Measurements from ENCODE around the gene SPIRE2.

Gene SPIRE2

GRCh38 chr16:89841275-89841674 is 13.0 kb downstream of the SPIRE2 start:
- no peak for DNase-seq

DNA sequence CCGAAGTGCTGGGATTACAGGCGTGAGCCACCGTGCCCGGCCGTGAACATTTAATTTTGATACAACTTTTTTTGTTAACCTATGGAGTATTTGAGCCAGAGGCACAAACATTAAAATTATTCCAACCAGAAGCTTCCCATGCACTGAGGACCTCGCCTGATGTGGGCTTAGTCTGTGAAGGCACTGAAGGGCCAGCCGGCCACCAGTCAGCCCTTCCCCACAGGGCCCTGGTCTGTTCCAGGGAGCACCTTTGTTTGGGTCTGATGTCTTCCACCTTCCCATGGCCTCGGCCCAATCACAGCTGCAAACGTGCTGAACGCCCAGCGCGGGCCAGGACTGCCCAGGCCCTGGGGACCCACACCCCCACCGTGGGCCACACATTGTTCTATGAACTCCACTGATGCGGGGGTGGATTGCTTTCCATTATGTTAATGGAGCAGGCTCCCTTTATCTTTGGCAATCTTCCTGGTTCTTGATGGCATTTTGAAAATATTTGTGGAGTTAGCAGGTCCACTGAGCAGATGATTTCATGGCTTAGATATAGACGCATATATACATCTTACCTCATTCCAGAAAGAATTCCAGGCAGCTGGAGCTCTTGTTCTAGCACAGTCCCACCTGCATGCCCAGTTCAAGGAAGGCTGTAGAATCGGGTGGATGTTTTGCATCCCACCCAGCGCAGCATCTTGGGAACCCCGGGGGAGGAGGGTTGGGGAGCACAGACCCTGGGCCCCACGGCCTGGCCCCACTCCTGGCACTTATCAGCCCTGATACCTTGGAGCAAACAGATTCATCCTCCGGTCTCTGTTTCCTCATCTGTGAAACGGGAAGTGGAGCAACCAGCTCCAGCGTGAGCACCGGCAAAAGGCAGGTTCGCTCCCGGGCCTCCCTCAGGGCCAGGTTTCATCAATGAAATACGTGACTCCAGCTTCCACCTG is 14.5 kb downstream of the SPIRE2 start:
- no peak for DNase-seq

DNA sequence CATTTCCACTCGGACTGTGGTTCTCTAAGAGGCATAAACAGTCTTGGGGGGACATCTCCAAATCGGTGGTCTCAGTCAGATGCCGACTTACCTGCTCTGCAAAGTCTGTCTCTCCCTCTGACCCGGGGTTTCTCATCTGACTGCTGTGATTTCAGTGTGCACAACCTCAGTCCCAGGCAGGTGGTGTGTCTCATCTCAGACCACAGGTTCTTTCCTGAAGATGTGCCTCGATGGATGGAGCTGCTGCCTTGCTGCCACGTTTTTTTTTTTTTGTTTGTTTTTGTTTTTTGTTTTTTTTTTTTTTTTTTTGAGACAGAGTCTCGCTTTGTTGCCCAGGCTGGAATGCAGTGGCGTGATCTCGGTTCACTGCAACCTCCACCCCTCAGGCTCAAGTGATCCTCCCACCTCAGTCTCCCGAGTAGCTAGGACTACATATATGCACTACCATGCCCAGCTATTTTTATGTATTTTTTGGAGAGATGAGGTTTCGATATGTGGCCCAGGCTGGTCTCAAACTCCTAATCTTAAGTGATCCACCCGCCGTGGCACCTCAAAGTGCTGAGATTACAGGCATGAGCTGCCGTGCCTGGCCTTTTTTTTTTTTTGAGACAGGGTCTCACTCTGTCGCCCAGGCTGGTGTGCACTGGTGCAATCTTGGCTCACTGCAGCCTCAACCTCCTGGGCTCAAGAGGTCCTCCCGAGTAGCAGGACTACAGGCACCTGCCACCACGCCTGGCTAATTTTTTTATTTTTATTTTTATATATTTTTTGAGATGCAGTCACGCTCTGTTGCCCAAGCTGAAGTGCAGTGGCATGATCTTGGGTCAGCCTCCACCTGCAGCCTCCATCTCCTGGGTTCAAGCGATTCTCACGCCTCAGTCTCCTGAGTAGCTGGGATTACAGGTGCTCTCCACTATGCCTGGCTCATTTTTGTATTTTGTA is 15.4 kb downstream of the SPIRE2 start:
- no peak for DNase-seq

DNA sequence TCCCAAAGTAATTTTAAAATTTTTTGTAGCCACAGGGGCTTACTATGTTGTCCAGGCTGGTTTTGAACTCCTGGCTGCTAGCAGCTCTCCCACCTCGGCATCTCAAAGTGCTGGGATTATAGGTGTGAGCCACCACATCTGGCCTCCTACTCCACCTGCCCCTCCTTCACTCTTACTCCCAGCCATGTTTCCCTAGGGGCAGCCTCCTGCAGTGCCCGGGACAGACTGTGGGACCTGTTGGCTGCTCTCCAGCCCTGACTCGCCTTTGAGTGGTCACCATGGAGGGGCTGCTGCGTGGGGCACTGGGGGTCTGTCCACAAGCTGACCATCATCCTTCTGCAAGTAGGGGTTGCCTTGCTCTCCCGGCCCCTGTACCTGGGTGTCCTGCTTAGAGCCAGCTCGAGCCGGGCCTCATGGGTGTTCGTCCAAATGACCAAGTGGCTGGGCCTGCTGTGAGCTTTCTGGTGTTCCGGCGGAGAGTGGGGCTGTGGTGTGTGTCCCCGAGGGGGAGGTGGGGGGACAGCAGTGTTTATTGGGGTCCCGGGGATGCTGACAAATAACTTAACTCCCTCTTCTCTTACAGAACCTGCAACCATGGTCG is 16.6 kb downstream of the SPIRE2 start:
- no peak for DNase-seq

DNA sequence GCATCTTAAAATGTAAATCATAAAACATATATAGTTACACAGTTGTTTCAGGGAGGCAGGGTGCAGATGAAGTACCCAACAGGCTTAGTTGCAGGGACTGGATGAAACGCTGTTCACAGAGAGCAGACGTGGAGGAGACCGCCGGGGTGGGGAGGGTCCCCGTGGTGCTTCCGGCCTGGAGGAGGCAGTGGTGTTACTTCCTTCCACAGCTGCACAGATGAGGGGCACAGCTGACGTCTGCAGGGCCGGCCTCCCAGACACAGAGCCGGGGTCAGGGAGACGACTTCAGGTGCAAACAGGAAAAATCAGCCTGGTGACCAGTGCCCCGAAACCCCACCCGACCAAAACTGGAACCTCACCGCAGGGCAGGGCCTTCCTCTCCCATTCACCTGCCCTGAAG is 17.1 kb downstream of the SPIRE2 start:
- no peak for DNase-seq

GRCh38 chr16:89847051-89847939 is 19.0 kb downstream of the SPIRE2 start:
- DNase-seq: no peak

GRCh38 chr16:89847940-89848297 is 19.6 kb downstream of the SPIRE2 start:
- no peak for DNase-seq

- no peak for DNase-seq
Observed at GRCh38 chr16:89848974-89849373, 20.7 kb downstream of the SPIRE2 start.

DNA sequence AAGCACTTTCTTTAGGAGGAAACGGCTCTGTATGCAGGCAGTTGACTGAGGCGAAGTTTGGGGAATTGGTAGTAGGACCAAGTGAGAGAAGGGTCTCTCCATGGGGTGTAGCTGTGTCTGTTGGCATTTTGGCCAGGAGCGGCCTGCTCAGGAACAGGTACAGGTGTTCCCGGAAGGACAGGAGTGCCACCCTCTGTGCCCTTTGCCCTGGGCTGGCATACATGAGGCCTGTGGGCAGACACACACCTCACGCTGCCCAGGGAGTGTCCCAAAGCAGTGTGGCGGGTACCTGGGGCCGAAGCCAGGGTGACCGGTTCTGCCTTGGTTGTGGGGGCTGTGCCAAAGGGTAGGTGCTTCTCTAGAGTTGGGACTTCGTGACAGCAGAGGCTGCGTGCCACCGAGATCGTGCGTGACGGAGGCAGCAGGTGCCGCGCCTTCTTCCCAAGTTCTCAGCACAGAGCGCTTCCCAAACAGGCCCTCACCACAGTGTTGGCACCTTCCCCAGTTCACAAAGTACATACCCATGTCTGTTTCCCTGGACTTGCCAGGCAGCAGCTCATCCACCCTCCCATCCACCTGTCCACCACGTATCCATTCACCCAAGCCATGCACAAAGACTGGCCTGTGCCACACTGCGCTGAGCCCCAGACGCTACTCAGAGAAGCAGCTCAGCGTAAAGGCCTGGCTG is 25.2 kb downstream of the SPIRE2 start:
- DNase-seq: no peak

DNA sequence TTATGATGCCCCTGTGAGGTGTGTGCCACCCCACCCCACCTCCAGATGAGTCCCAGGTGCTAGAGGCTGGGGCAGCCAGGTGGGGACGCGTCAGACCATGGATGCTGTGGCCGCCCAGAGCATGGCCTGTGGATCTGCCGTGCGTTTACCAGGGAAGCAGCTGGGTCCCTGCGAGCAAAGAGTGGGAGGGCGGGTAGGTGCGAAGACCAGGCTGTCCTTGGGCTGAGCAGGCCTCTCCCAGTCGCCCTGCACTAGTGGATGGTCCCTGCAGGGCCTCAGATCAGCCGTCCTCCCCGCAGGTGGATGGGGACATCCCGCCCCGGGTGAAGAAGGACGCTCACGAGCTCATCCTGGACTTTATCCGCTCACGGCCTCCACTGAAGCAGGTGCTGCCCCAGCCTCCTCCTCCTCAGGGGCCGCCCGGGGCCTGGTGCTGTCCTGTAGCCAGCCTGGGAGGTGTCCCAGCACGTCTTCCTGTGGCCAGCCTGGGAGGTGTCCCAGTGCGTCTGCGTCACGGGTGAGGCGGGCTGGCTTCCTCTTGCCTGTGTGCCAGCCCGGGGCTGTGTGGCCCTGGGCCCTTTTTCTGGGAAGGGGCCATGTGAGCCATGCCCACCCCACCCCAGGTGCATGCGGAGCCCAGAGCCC is 27.1 kb downstream of the SPIRE2 start:
- no peak for DNase-seq

- DNase-seq: no peak
Observed at GRCh38 chr16:89855986-89856385, 27.7 kb downstream of the SPIRE2 start.

- DNase-seq: no peak
Observed at GRCh38 chr16:89858973-89859614, 30.8 kb downstream of the SPIRE2 start.

DNA sequence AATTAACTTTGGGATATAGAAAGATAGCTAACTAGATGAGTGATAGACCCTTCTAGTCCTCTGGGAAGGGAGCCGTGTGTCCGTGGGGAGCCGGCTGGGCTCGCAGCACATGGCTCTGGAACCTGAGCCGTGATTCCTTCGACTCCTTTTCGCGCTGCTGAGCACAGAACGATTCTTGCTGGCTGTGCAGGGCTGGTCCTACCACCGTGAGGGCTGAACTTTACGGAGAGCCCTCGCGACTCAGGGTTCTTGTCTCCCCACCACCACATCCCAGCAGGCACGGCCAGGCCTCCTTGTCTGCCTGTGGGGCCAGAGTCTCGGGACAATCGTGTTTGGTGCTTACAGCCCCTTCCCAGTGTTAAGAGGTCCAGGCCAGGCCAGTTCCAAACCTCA is 31.3 kb downstream of the SPIRE2 start:
- no peak for DNase-seq

DNA sequence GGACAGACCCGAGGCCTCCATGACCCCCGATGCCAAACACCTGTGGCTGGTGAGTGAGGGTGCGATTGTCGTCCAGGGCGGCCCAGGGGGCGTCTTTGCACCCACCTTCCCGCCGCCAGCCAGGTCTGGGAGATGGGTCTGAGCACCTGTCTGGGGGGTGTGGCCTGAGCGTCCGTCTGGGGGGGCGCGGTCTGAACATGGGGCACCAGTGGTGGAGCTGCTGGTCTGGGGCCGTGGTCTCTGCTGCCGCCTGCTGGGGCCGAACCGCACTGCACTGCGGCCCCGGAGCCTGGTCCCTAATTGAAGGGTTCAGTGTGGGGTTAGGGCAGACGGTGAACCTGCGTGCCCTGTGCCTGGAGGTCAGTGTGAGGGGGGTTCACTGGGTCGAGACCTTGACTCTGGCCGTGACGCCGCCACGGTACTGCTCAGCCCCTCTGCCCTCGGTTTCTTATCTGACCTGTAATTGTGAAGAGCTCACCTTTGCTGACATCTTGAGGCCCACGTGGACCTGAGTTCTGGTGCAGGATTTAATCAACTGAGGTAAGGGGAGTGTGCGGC is 32.6 kb downstream of the SPIRE2 start:
- peak; percentile 76 to 80 for DNase-seq

GRCh38 chr16:89861648-89862047 is 33.4 kb downstream of the SPIRE2 start:
- DNase-seq: no peak

DNA sequence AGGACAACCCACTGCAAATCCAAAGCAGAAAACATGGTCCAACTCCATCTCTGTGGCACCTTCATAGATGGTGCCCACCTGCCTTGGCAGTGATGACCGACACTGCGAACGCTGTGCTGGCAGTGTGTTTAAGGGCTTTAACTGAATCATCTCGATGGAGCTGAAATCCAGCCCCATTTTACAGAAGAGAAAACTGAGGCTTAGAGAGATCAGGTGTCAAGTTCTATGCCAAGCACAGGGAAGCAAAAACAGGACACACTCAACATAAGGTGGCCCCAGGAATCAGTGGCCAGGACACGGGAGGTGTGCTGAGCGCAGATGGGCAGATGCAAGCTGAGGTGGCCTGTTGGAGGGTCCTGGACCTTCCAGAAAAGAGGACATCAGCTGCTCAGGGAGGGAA is 34.5 kb downstream of the SPIRE2 start:
- DNase-seq: no peak

DNA sequence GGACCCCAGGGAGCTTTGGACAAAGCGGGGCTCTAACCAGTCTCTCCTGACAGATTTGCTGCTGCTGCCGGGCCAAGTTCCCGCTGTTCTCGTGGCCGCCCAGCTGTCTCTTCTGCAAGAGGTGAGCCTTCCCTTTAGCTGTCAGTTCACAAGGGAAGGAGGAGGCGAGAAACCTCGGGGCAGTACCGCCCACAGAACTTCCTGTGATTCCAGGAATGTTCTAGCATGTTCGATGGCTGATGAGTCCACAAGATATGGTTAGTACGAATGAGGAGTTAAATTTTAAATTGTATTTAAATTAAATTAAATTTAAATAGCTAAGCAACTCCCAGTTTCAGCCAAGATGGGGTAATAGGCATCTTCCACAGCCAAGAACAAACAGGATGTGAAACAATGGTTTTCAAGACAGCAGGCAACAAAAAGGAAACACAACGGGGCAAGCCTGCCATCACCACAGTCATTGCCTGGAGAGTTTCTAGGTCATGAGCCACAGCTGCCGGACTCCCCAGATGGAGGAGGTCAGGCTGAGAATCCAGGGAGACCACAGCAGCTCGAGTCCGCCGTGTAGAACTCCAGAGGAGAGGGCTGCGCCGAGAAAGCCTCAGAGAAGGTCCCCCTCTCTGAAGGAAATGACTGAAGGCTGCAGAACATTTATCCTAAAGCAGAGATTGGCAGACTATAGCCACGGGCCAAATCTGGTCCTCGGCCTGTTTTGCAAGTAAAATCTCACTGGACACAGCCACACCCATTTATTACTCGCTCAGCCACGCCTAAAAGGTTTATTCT is 35.7 kb downstream of the SPIRE2 start:
- no peak for DNase-seq

DNA sequence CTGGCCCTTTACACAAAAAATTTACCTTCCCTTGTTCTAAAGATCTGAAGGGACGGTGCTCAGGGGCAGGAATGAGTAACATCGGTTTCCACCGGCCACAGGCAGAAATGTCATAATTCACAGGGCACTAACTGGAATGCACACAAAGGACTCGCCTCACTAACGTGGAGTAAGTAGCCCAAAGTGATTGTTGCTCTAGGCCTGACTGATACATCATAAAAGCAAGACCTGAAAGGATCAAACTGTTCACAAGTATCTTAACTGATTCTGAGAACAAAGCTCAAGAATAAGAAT is 36.2 kb downstream of the SPIRE2 start:
- DNase-seq: no peak

GRCh38 chr16:89867918-89868317 is 39.6 kb downstream of the SPIRE2 start:
- DNase-seq: no peak

- DNase-seq: no peak
Observed at GRCh38 chr16:89869911-89870310, 41.6 kb downstream of the SPIRE2 start.

All from stimulated activated CD4-positive, alpha-beta T cell treated with anti-CD3 and anti-CD28 coated beads, Interleukin-2, amount 100 ng/mL, for 48 hours (primary cell).